ENCODE results near the gene NTRK3. TPM values are rescaled to one million over a fixed set of nuclear protein-coding genes. Genes with fewer than 3 reads are reported as not detected.

Gene NTRK3
- total RNA-seq, 1 experiment from 2014 or later, result 1.3 TPM

DNA sequence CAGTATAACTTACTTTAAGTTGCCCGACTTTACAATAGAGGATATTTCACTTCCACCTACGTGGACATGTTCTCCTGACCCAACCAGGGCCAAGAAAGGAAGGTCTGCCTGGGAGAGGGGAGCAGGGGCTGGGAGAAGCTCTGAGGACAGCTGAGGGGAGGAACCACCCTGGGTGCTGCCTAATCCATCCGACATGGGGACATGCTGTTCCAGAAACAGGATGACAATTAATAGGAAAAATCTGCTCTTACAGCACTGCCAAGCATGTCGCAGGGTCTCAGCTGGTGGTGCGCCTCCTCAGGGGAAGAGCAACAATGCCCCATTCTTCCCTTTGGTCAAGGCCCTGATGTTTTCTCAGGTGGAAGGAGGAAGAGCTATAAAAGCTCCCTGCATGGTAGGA is 132.3 kb downstream of the NTRK3 start:
- DNase-seq (ENCODE audit: low read depth), result no peak

GRCh38 chr15:88121968-88122530 is 134.5 kb downstream of the NTRK3 start:
- DNase-seq (ENCODE audit: low read depth), result no peak

DNA sequence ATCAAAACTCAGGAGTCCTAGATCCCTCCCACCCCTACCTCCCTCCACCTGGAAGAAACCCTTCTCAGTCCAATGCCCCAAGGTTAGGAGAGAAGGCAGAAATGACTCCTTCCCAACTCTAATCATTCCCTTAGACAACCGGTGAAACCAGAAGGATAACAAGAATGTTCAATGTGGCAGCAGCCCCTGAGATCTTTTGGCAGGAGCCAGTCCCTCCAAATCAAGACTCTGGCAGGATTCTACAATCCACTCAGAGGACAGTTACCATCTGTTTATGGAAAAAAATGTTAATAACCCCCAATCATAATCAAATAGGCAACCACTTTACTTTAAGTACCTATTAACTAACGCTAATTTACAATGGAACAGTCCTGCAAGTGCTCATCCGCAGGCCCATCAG is 136.5 kb downstream of the NTRK3 start:
- no peak for DNase-seq (ENCODE audit: low read depth)

DNA sequence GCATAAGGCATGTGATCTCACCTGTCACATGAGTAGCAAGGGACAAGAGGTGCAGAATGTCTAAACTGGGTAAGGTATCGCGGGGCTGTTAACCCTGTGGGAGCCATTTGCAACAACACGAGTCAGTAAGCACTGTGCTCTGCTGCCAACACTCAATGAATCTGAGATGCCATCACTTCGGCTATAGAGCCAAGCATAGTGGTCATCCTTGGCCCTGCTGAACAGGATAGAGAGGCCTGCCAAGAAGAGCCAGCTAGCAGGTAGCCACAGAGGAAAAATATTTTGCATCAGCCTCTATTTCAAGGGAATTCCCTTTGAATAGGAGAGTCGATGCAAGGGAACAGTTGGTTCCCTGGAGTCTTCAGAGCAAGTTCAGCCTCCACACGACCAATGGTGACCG is 137.8 kb downstream of the NTRK3 start:
- DNase-seq (ENCODE audit: low read depth), result no peak

DNA sequence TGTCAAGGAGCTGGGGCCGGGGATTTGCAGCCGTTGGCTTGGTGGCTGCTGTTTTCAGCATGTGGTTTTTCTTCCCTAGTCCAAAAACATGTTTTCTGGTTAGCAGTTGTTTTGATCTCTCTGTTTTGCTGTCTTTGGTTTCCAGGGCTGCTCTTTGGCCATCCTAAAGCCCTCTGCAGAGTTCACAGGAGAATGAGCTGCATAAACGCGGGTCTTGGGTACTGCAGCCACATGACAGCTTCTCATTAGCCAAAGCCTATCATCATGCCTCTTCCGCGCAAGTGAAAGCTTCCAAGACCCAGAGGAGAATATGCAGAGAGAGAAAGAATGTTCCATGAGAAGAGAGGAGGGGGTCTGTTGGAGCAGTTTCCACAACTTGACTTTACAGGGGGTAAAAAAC is 138.5 kb downstream of the NTRK3 start:
- DNase-seq (ENCODE audit: low read depth), result no peak

DNA sequence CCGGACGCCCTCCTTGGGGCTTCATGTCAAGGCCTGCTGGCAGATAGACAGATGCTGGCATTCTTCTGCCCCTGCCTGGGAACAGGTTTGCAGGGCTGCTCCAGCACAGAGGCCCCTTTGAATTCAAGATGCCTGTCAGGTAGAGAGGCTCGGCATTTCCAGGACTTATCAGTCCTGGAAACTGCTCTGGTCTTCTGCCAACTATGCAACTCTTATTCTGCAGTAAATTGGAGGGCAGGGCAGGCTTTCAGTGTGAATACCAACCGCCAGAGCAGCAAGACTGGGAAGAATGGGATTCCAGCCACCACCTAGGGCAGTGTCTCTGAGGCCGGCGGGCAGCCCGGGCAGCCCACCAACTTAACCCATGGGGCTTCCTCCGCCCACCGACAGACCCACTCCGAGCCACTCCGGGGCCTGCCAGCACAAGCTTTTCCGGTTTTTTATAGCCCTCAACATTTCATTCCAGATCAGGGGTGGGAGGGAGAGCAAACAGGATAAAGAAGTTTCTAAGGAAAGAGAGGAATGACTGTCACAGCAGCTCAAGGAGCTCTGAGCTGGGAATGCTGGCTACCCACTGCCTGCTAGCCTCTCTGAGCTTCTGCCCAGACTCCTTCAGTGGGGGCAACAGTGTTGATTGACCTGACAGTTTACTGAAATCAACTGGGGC is 140.9 kb downstream of the NTRK3 start:
- peak; percentile 23 for DNase-seq (ENCODE audit: low read depth)

- peak; percentile 74 for DNase-seq (ENCODE audit: low read depth)
Observed at GRCh38 chr15:88113613-88114308, 142.8 kb downstream of the NTRK3 start.

DNA sequence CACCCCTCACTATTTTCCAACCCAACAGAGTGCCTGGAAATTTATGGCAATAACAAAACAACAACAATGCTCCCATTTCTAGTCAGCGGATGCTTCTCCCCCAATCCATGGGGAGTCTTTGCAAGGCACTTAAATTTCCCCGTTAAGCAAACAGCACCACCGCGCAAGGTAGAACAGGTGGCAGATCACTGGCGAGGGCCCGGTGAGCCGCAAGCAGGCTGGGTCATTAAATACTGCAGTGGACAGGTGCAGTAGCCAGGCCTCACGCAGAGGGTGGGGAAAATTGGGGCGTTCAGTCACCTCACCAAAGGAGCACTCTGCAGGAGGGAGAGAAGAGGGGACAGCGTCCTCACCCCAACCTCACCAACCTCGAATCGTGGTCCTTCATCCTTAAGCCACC is 147.5 kb downstream of the NTRK3 start:
- DNase-seq (ENCODE audit: low read depth), result no peak

- no peak for DNase-seq (ENCODE audit: low read depth)
Observed at GRCh38 chr15:88108477-88108876, 148.1 kb downstream of the NTRK3 start.

DNA sequence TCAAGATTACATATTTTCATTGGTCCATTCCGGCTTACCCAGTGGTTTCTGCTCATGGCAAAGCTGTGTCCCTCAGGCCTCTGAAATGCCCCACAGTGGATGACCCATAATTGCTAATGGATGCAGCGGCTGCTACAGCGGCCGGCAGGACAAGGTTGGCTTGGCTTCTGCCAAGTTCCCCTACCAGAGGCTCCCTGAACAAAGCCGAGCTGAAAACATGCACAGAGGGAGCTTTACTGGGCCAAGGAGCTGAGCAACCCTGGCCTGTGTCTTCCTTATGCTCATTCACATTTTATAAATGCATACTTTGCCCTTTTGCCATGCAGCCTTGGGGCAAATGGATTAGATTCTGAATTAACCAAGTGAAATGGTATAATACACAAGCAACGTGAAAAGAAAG is 150.5 kb downstream of the NTRK3 start:
- DNase-seq (ENCODE audit: low read depth), result no peak

DNA sequence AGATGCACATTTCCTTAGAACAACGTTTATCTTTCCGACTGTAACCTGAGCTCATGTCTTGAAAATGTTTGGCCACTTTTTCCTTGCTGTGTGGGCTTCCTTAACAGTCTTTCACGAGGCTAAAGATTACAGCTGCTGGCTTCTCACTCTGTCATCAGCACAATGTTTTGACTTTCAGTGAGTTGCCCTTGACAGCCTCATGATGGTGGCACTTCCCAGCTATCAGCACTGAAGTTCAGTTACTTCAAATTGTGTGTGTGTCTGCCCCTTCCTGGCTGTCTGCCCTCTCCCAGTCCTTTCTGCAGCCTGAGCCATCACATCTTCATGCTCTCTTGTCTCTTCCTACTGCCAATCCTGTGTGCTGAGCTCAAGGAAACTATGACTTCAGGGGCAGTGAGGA is 152.2 kb downstream of the NTRK3 start:
- no peak for DNase-seq (ENCODE audit: low read depth)

GRCh38 chr15:88100181-88100580 is 156.4 kb downstream of the NTRK3 start:
- peak; percentile 26 for DNase-seq (ENCODE audit: low read depth)

- no peak for DNase-seq (ENCODE audit: low read depth)
Observed at GRCh38 chr15:88098361-88098760, 158.2 kb downstream of the NTRK3 start.

DNA sequence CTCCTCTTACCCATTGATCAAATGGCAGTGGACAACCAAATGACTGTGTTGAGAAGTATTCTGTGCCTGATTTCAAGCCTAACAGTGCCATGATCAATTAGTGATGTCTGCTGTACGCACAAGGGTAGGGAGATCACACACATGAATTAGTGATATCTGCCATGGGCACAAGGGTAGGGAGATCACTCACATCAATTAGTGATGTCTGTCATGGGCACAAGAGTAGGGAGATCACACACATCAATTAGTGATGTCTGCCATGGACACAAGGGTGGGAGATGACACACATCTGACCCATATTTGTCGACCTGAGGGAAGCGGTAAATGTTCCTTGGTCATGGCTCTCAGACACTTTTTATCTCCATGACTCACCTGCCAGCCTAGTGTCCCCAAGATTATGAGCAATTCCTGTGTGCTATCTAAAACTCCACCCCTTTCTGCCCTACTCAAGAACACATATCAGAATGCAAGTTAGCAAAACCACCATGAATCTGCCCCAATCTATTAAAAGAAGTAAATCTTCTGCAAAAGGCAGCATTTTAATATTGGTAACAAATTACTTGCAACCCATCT is 165.0 kb downstream of the NTRK3 start:
- no peak for DNase-seq (ENCODE audit: low read depth)

DNA sequence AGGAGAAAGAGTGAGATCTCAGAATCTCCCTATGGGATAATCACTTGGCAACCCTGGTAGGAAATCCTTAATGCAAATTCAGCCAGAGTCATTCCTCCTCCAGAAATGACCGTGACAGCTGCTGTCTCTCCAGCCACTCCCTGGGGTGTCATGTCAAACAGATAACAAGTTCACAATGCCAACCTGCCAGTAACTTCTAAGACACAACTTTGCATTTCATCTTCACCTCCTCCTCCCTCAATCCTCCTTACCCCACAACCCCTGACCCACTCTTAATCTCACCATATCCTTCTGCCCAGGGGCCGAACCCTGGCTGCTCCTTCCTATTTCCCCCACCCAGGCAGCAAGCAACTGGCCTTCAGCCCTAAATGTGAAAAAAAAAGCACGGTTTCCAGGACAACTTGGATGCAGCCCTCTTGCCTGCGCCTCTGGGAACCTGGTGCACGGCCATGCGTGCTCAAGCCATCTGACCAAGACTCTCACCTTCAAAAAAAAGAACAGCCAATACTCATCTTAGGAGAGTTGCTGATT is 166.0 kb downstream of the NTRK3 start:
- no peak for DNase-seq (ENCODE audit: low read depth)

- DNase-seq (ENCODE audit: low read depth), result no peak
Observed at GRCh38 chr15:88089731-88090130, 166.8 kb downstream of the NTRK3 start.

DNA sequence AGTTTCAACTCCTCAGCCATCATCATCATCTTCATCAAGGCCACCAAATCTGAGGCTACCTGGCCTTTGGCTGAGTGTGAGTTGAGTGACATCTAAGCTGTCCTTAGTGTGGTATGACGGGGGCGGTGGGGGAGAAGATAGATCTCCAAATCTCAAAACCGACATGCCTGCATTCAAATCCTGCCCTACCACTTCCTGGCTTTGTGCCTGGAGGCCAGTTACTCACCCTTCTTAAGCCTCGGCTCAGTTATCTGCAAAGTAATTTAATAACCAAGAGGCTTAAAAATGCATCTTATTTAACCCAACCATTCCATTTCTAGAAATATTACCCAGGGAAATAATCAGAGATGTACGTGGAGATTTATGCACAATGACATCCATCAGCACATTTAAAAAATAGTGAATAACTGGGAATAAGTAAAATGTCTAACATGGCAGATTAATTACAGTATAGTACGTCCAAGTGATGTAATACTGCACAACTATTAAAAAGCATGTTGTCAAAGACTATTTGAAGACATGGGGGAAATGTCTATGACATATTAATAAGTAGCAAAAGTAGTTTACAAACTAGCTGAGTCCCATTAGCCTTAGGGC is 167.4 kb downstream of the NTRK3 start:
- DNase-seq (ENCODE audit: low read depth), result peak; percentile 46

- peak; percentile 13 for DNase-seq (ENCODE audit: low read depth)
Observed at GRCh38 chr15:88083811-88084760, 172.5 kb downstream of the NTRK3 start.

DNA sequence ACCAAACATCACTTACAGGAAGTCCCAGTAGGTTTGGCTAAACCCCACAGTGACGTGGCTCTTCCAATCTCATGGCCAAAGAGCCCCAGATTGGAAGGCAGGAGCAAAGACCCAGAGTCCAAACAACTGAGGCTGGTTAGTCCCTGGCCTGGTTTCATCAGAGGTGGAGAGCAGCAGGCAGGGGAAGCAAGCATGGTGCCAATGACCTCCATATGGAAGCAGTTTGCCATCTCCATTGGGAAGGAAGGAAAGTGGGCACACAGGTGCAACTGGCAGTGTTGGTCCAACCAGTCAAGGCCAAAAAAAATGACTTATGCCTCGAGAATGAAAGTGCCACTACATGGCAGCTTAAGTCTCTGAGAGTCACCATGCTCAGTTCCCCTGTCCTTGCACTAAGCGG is 175.9 kb downstream of the NTRK3 start:
- no peak for DNase-seq (ENCODE audit: low read depth)

DNA sequence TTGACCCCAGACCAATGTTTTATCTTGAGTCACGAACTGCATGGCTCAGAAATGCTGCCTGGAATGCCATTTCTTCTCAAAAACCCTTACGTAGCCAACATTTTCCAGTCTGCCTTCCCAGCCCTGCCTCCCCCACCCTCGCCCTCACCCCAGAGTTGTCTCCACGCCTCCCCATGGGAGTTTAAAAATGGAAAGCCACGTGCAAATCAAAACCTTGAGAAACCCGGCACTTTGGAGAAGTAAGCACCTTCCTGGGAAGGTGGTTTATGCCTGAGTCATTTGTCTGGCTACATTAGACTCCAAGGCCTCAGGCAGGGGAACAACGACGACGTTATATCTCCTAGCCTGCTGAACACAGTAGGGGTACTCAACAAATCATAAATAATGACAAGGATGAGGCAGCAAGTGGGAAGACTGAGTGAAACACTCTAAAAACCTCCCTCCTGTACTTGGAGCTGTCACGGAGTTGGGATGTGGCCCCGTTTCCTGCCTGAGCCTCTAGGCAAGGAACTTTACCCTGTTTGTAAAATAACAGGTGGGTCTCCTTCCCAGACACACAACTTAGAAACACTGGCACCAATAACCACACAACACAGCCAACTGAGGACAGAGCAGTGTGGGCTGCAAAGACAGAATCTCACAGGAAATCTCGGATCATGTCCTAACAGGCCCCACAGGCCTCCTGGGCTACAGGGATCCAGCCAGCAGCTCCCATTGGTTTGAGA is 179.1 kb downstream of the NTRK3 start:
- peak; percentile 15 for DNase-seq (ENCODE audit: low read depth)
